Measurements from ENCODE around the gene D2HGDH. TPM values are rescaled to one million over a fixed set of nuclear protein-coding genes. Genes with fewer than 3 reads are reported as not detected.

D2HGDH gene
- total RNA-seq, 3 donors from 2014 or later (not counting 1 experiment from before 2014, with no cell fraction given): 28.9 to 45.5 (median 43.4) TPM

DNA sequence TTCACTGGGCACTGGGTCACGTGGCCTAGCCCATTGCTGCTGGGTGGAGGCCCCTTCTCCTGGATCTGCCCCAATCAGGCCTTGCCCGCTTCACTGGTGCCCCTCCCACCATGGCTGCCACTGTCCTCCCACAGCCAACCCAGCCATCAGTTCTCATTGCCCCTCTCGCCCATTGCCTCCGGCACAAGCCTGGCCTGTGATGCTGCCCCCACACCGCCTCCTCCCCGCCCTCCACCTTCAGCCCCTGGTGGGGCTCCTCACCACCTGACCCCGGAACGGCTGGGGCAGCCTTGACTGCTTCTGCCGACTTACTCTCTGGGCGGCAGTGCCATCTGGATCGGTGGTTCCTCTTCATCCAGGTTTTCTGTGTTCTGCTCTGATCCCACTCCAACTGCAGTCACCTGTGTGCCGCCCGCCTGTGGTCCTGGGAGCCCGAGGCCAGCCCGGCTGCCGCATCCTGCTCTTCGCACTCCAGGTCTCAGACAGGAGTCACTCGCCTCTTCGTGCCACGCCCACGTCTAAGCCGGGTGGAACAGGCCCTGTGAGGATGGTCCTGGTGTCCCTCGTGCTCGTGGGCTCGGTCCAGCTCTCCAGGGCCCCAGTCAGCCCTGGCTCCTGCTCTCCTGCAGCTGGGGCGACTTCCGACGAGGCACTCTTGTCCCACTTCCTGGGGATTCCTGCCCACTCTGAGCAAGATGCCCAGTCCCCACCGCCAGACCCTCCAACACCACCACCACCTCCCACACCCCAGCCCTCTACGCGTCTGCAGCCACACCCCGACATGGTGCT, 14.2 kb downstream of the D2HGDH start:
- H3K27me3 Mint-ChIP-seq (ENCODE audit: low read depth in 2 of 2): peaks cover 0 to 4% of the 10 kb centered on the region in 2 donors
- H3K4me3 ChIP-seq (ENCODE audit: low read length): no peak overlapping the region
- no peaks in the 10 kb centered on the region for H3K27me3 ChIP-seq (ENCODE audit: control insufficient read depth, insufficient read depth, low read length)
- H3K9me3 ChIP-seq (ENCODE audit: control insufficient read depth, insufficient read depth, low read length): no peaks in the 10 kb centered on the region
- intact Hi-C loops (cut with micrococcal nuclease): no loop called here
- TF ChIP-seq CTCF (IDR thresholded peaks at IDR 0.05): no peak
- no peak overlapping the region for H3K4me3 Mint-ChIP-seq
- no peak for DNase-seq
- H3K27ac ChIP-seq (ENCODE audit: low read length): no peak overlapping the region
- H3K4me1 ChIP-seq (ENCODE audit: control insufficient read depth, insufficient read depth, low read length): no peaks in the 10 kb centered on the region
- no peak for ATAC-seq
- WGBS (ENCODE audit: insufficient coverage): 91% methylated on average over 32 of the region's 32 CpGs
- peaks cover 10% of the 10 kb centered on the region for H3K36me3 ChIP-seq (ENCODE audit: control insufficient read depth, insufficient read depth, low read length)
- no peaks in the 10 kb centered on the region for H3K4me1 Mint-ChIP-seq
- H3K27ac Mint-ChIP-seq: no peak overlapping the region
- peaks cover 12% of the 10 kb centered on the region for H3K36me3 Mint-ChIP-seq
- no peaks in the 10 kb centered on the region for H3K9me3 Mint-ChIP-seq

GRCh38 chr2:241750076-241750840, 15.8 kb downstream of the D2HGDH start:
- intact Hi-C loops (cut with micrococcal nuclease): no loop called here
- 86% methylated on average over 20 of the region's 22 CpGs for WGBS (ENCODE audit: insufficient coverage)
- H3K27me3 Mint-ChIP-seq (ENCODE audit: low read depth in 2 of 2): peaks cover 0 to 8% of the 10 kb centered on the region in 2 donors
- no peak overlapping the region for H3K4me3 Mint-ChIP-seq
- H3K4me1 Mint-ChIP-seq: no peaks in the 10 kb centered on the region
- Histone ChIP-seq H3K4me3 (ENCODE audit: low read length) (no peak overlapping the region), H3K36me3 (ENCODE audit: control insufficient read depth, insufficient read depth, low read length) (peaks cover 4% of the 10 kb centered on the region), H3K27me3 (ENCODE audit: control insufficient read depth, insufficient read depth, low read length) (no peaks in the 10 kb centered on the region), H3K9me3 (ENCODE audit: control insufficient read depth, insufficient read depth, low read length) (no peaks in the 10 kb centered on the region), H3K4me1 (ENCODE audit: control insufficient read depth, insufficient read depth, low read length) (no peaks in the 10 kb centered on the region), H3K27ac (ENCODE audit: low read length) (no peak overlapping the region)
- H3K36me3 Mint-ChIP-seq: peaks cover 12% of the 10 kb centered on the region
- DNase-seq (no peak), ATAC-seq (no peak)
- no peak overlapping the region for H3K27ac Mint-ChIP-seq
- TF ChIP-seq CTCF (IDR thresholded peaks at IDR 0.05): no peak
- no peaks in the 10 kb centered on the region for H3K9me3 Mint-ChIP-seq

GRCh38 chr2:241751152-241751551, 16.7 kb downstream of the D2HGDH start:
- no peaks in the 10 kb centered on the region for H3K9me3 ChIP-seq (ENCODE audit: control insufficient read depth, insufficient read depth, low read length)
- no peaks in the 10 kb centered on the region for H3K27me3 ChIP-seq (ENCODE audit: control insufficient read depth, insufficient read depth, low read length)
- TF ChIP-seq CTCF (IDR thresholded peaks at IDR 0.05): no peak
- H3K4me1 ChIP-seq (ENCODE audit: control insufficient read depth, insufficient read depth, low read length): no peaks in the 10 kb centered on the region
- no peak overlapping the region for H3K4me3 Mint-ChIP-seq
- no peaks in the 10 kb centered on the region for H3K4me1 Mint-ChIP-seq
- peaks cover 7% of the 10 kb centered on the region for H3K36me3 ChIP-seq (ENCODE audit: control insufficient read depth, insufficient read depth, low read length)
- intact Hi-C loops (cut with micrococcal nuclease): no loop called here
- H3K36me3 Mint-ChIP-seq: peaks cover 3% of the 10 kb centered on the region
- H3K27ac ChIP-seq (ENCODE audit: low read length): no peak overlapping the region
- 90% methylated on average over 15 of the region's 15 CpGs for WGBS (ENCODE audit: insufficient coverage)
- no peak overlapping the region for H3K27ac Mint-ChIP-seq
- no peak overlapping the region for H3K4me3 ChIP-seq (ENCODE audit: low read length)
- ATAC-seq (no peak), DNase-seq (no peak)
- H3K9me3 Mint-ChIP-seq: no peaks in the 10 kb centered on the region
- peaks cover 0 to 8% of the 10 kb centered on the region in 2 donors for H3K27me3 Mint-ChIP-seq (ENCODE audit: low read depth in 2 of 2)

Measured in natural killer cell (primary cell).